KMS-11 (cell line): ENCODE data around the gene DDB1.
"Not testable (repeated sequence)": the region's sequence is repeated elsewhere in the genome, so short reads cannot be mapped to it uniquely, and the experiment has no call there.

ENCODE experiments used
- H2AFZ ChIP-seq: fragments of 200-600 bp; sonication (generic); 2 replicates; pipeline ENCODE4 v1.6.1; 2016; ENCODE audit warnings: antibody characterized with exemption, mixed run types, low read depth
- H3K27ac ChIP-seq: fragments of 200-600 bp; sonication (generic); 2 replicates; pipeline ENCODE4 v1.6.1; 2016; ENCODE audit warnings: mild to moderate bottlenecking, mixed run types
- H3K27me3 ChIP-seq: fragments of 200-600 bp; sonication (generic); 2 replicates; pipeline ENCODE4 v1.6.1; 2017; ENCODE audit warnings: mild to moderate bottlenecking, low read depth, mixed run types, moderate library complexity; ENCODE audit not compliant: insufficient read depth
- H3K36me3 ChIP-seq: fragments of 200-600 bp; sonication (generic); 2 replicates; pipeline ENCODE4 v1.6.1; 2017; ENCODE audit warnings: mild to moderate bottlenecking, mixed run types; ENCODE audit not compliant: insufficient read depth
- H3K4me1 ChIP-seq: fragments of 200-600 bp; sonication (generic); 2 replicates; pipeline ENCODE4 v1.6.1; 2016; ENCODE audit warnings: mild to moderate bottlenecking, low read depth, mixed run types; ENCODE audit not compliant: poor library complexity, severe bottlenecking
- H3K4me2 ChIP-seq: fragments of 200-600 bp; sonication (generic); 2 replicates; pipeline ENCODE4 v1.7.0; 2016; ENCODE audit warnings: mild to moderate bottlenecking, mixed run types
- H3K4me3 ChIP-seq: fragments of 200-600 bp; sonication (generic); IDR thresholded peaks from 2 replicates; pipeline ENCODE4 v1.6.1; 2017; ENCODE audit warnings: low read depth, low read length, mixed read lengths; ENCODE audit not compliant: insufficient read depth
- H3K79me2 ChIP-seq: fragments of 200-600 bp; sonication (generic); 2 replicates; pipeline ENCODE4 v1.6.1; 2016; ENCODE audit warnings: low read depth, mixed run types; ENCODE audit not compliant: insufficient read depth
- H3K9ac ChIP-seq: fragments of 200-600 bp; sonication (generic); 2 replicates; pipeline ENCODE4 v1.6.1; 2016; ENCODE audit warnings: mild to moderate bottlenecking, mixed run types
- H4K20me1 ChIP-seq: fragments of 200-600 bp; sonication (generic); 2 replicates; pipeline ENCODE4 v1.6.1; 2016; ENCODE audit warnings: mild to moderate bottlenecking, mixed run types; ENCODE audit not compliant: insufficient read depth
- CTCF ChIP-seq: fragments of 200-600 bp; sonication (generic); conservative IDR thresholded peaks from 2 replicates; pipeline ENCODE4 v1.6.1; 2017; ENCODE audit warnings: low read depth, mild to moderate bottlenecking, antibody characterized with exemption, low read length, moderate library complexity, mixed read lengths

Gene DDB1

GRCh38 chr11:61259363-61259762, 73.5 kb downstream of the DDB1 start:
- no peaks in the 10 kb centered on the region for H3K36me3 ChIP-seq
- no peak overlapping the region for H3K4me3 ChIP-seq
- no peaks in the 10 kb centered on the region for H3K79me2 ChIP-seq
- H3K4me1 ChIP-seq = no peaks in the 10 kb centered on the region
- no peak for TF ChIP-seq CTCF
- no peak overlapping the region for H3K9ac ChIP-seq
- H3K4me2 ChIP-seq = no peak overlapping the region
- no peaks in the 10 kb centered on the region for H4K20me1 ChIP-seq
- no peak overlapping the region for H2AFZ ChIP-seq
- no peak overlapping the region for H3K27ac ChIP-seq
- H3K27me3 ChIP-seq = no peaks in the 10 kb centered on the region

GRCh38 chr11:61258546-61258945, 74.4 kb downstream of the DDB1 start:
- Histone ChIP-seq H3K4me2 (no peak overlapping the region), H2AFZ (no peak overlapping the region), H3K9ac (no peak overlapping the region), H3K4me3 (no peak overlapping the region), H3K27me3 (no peaks in the 10 kb centered on the region), H4K20me1 (no peaks in the 10 kb centered on the region), H3K36me3 (no peaks in the 10 kb centered on the region), H3K27ac (no peak overlapping the region), H3K4me1 (no peaks in the 10 kb centered on the region), H3K79me2 (no peaks in the 10 kb centered on the region)
- TF ChIP-seq CTCF = no peak

GRCh38 chr11:61256710-61257482, 76.0 kb downstream of the DDB1 start:
- no peaks in the 10 kb centered on the region for H3K27me3 ChIP-seq
- H4K20me1 ChIP-seq = no peaks in the 10 kb centered on the region
- H3K4me1 ChIP-seq = no peaks in the 10 kb centered on the region
- H3K36me3 ChIP-seq = no peaks in the 10 kb centered on the region
- H3K4me2 ChIP-seq = no peak overlapping the region
- H3K79me2 ChIP-seq = no peaks in the 10 kb centered on the region
- no peak overlapping the region for H3K4me3 ChIP-seq
- H3K27ac ChIP-seq = no peak overlapping the region
- no peak for TF ChIP-seq CTCF
- H3K9ac ChIP-seq = no peak overlapping the region
- H2AFZ ChIP-seq = no peak overlapping the region

- Histone ChIP-seq H3K36me3 (no peaks in the 10 kb centered on the region), H3K4me1 (no peaks in the 10 kb centered on the region), H3K27me3 (no peaks in the 10 kb centered on the region), H4K20me1 (no peaks in the 10 kb centered on the region), H3K4me3 (no peak overlapping the region), H3K79me2 (no peaks in the 10 kb centered on the region), H2AFZ (0 out of 2 replicates have a peak overlapping the region, but pooled peaks have one; percentile 25), H3K27ac (no peak overlapping the region), H3K9ac (no peak overlapping the region), H3K4me2 (no peak overlapping the region)
- TF ChIP-seq CTCF = peak; percentile 83
These were observed 78.4 kb downstream of the DDB1 start for GRCh38 chr11:61254403-61255025.

- H3K27ac ChIP-seq, H3K27me3 ChIP-seq, H3K9ac ChIP-seq, H4K20me1 ChIP-seq, H3K4me3 ChIP-seq, H2AFZ ChIP-seq, H3K4me2 ChIP-seq, H3K36me3 ChIP-seq, H3K4me1 ChIP-seq, H3K79me2 ChIP-seq: not testable (repeated sequence)
These were observed 80.6 kb downstream of the DDB1 start for GRCh38 chr11:61252332-61252731.

DNA sequence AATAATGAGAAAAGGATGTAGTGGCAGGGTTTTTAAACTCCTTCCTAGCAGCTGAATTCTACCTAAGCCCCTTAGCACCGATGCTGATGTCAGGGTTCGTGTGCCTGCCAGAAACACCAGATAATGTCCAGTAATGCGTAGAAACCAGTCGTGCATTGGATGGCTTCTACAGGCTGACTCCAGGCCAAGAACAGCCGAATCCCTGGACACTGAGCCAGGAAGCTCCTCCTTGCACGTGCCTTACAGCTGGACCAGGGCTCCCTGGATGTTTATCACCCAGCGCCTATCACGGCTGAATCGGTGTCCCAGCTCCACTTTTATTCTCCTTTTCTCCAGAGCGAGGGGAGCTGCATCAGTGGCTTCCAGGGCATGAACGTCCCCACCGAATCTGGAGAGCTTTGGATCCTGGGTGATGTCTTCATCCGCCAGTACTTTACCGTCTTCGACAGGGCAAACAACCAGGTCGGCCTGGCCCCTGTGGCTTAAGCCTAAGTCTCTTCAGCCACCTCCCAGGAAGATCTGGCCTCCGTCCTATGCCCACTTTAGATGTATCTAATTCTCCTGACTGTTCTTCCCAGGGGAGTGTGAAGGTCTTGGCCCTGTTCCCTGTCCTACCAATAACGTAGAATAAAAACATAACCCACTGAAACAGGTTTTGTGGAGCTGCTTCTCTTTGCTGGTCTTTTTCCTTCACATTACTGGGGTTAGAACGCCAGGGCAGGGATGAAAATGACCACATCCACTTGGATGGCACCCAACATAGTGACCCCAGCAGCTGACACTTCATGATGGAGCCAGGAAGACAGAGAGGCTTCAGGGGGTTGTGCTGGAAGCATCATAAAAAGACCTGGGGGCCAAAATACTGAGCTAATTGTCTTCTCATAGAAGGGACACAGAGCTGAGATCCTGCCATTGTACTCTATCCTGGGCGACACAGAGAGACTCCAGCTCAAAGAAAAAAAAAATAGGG, 81.8 kb downstream of the DDB1 start:
- H2AFZ ChIP-seq, H3K79me2 ChIP-seq, H4K20me1 ChIP-seq, H3K4me1 ChIP-seq, H3K4me3 ChIP-seq, H3K9ac ChIP-seq, H3K27me3 ChIP-seq, H3K27ac ChIP-seq, H3K36me3 ChIP-seq, H3K4me2 ChIP-seq: not testable (repeated sequence)
